Measurements from ENCODE around the gene PCNT.

PCNT gene

GRCh38 chr21:46455575-46456385 lies 131.8 kb downstream of the PCNT start:
- 0 out of 2 replicates have a peak, but pooled peaks cover 3% of the 10 kb centered on the region for H3K4me1 ChIP-seq (ENCODE audit: control insufficient read depth, insufficient read depth, low read length)
- no peaks in the 10 kb centered on the region for H3K9me3 ChIP-seq (ENCODE audit: control insufficient read depth, insufficient read depth, low read depth, low read length)
- no peak overlapping the region for H3K4me3 ChIP-seq (ENCODE audit: low read depth, low read length)
- CTCF ChIA-PET: interaction anchor here (0.5 to 1.9 kb wide), 2 partner anchors 185 to 303 kb away, joined by 3 to 6 read pairs; no protein-coding TSS in a partner anchor
- H3K27ac ChIP-seq (ENCODE audit: extremely low read depth, low read depth, low read length): no peak overlapping the region
- peaks cover 10 to 30% of the 10 kb centered on the region in 2 experiments; a peak in 2 of 3 replicates for H3K36me3 ChIP-seq (ENCODE audit: control insufficient read depth in 2 of 2, insufficient read depth in 1 of 2, low read length in 2 of 2)
- TF ChIP-seq OSR2 (tag by site-specific recombination; IDR thresholded peaks at IDR 0.05) (peak; percentile 63), MZF1 (tag by site-specific recombination; IDR thresholded peaks at IDR 0.05; ENCODE audit: borderline replicate concordance) (0 out of 2 replicates have a peak, but pooled peaks have one; percentile 26), ZNF2 (tag by site-specific recombination; IDR thresholded peaks at IDR 0.05) (no peak)
- POLR2A ChIA-PET: interaction anchor here (1.2 kb wide), 1 partner anchor 180 kb away, joined by 3 read pairs; the partner anchor contains the start of gene PRMT2

GRCh38 chr21:46456750-46457149 lies 132.8 kb downstream of the PCNT start:
- TF ChIP-seq ZNF654 (tag by site-specific recombination; IDR thresholded peaks at IDR 0.05; ENCODE audit: low read depth): no peak
- peak; percentile 44; the same call in 1 of the 2 replicates for TF ChIP-seq ZNF121 (tag by site-specific recombination; IDR thresholded peaks at IDR 0.05)
- TF ChIP-seq SALL2 (tag by site-specific recombination; IDR thresholded peaks at IDR 0.05; ENCODE audit: borderline replicate concordance): no peak
- TF ChIP-seq ZNF501 (tag by site-specific recombination; IDR thresholded peaks at IDR 0.05): no peak
- TF ChIP-seq HOXA7 (CRISPR knock-in tag; IDR thresholded peaks at IDR 0.05; ENCODE audit: borderline replicate concordance): no peak
- POLR2A ChIA-PET: interaction anchor here (1.2 to 1.6 kb wide), 3 partner anchors 9 to 179 kb away, joined by 3 to 8 read pairs (median 4); partner anchors contain the start of gene PRMT2
- no peak overlapping the region for H3K27ac ChIP-seq (ENCODE audit: extremely low read depth, low read depth, low read length)
- CTCF ChIA-PET: interaction anchor here (0.6 to 1.9 kb wide), 2 partner anchors 180 to 304 kb away, joined by 5 to 6 read pairs; no protein-coding TSS in a partner anchor
- H3K4me1 ChIP-seq (ENCODE audit: control insufficient read depth, insufficient read depth, low read length): 0 out of 2 replicates have a peak, but pooled peaks cover 3% of the 10 kb centered on the region
- peaks cover 10 to 30% of the 10 kb centered on the region in 2 experiments; a peak in 2 of 3 replicates for H3K36me3 ChIP-seq (ENCODE audit: control insufficient read depth in 2 of 2, insufficient read depth in 1 of 2, low read length in 2 of 2)
- H3K9me3 ChIP-seq (ENCODE audit: control insufficient read depth, insufficient read depth, low read depth, low read length): no peaks in the 10 kb centered on the region
- no peak overlapping the region for H3K4me3 ChIP-seq (ENCODE audit: low read depth, low read length)

GRCh38 chr21:46457801-46458314 lies 133.9 kb downstream of the PCNT start:
- 0 out of 2 replicates have a peak, but pooled peaks cover 3% of the 10 kb centered on the region for H3K4me1 ChIP-seq (ENCODE audit: control insufficient read depth, insufficient read depth, low read length)
- H3K36me3 ChIP-seq (ENCODE audit: control insufficient read depth in 2 of 2, insufficient read depth in 1 of 2, low read length in 2 of 2): peaks cover 10 to 34% of the 10 kb centered on the region in 2 experiments; a peak in 2 of 3 replicates
- 0 out of 2 replicates have a peak, but pooled peaks have one; percentile 18 for TF ChIP-seq ZSCAN23 (tag by site-specific recombination; IDR thresholded peaks at IDR 0.05)
- TF ChIP-seq ZNF48 (tag by site-specific recombination; IDR thresholded peaks at IDR 0.05): no peak
- 0 out of 2 replicates have a peak, but pooled peaks have one; percentile 7 for TF ChIP-seq ZNF341 (tag by site-specific recombination; IDR thresholded peaks at IDR 0.05; ENCODE audit: low read depth)
- no peak for TF ChIP-seq ZNF433 (tag by site-specific recombination; IDR thresholded peaks at IDR 0.05; ENCODE audit: low read depth)
- no peak for TF ChIP-seq ZNF561 (tag by site-specific recombination; IDR thresholded peaks at IDR 0.05; ENCODE audit: borderline replicate concordance)
- TF ChIP-seq ZSCAN30 (tag by site-specific recombination; IDR thresholded peaks at IDR 0.05): no peak
- TF ChIP-seq ZNF335 (tag by site-specific recombination; conservative IDR thresholded peaks at IDR 0.05): peak; percentile 98
- TF ChIP-seq ZSCAN4 (tag by site-specific recombination; IDR thresholded peaks at IDR 0.05): 0 out of 2 replicates have a peak, but pooled peaks have one; percentile 6
- peak; percentile 80; the same call in 1 of the 2 replicates for TF ChIP-seq ZNF600 (tag by site-specific recombination; IDR thresholded peaks at IDR 0.05)
- peak; percentile 87 for TF ChIP-seq EGR2 (tag by site-specific recombination; IDR thresholded peaks at IDR 0.05; ENCODE audit: low read depth)
- TF ChIP-seq ZFHX2 (tag by site-specific recombination; conservative IDR thresholded peaks at IDR 0.05): peak; percentile 91
- peak; percentile 35; the same call in 1 of the 2 replicates for TF ChIP-seq ZBTB20 (tag by site-specific recombination; IDR thresholded peaks at IDR 0.05)
- TF ChIP-seq SP7 (tag by site-specific recombination; IDR thresholded peaks at IDR 0.05): no peak
- peak overlapping the region; percentile 60 for H3K4me3 ChIP-seq (ENCODE audit: low read depth, low read length)
- H3K9me3 ChIP-seq (ENCODE audit: control insufficient read depth, insufficient read depth, low read depth, low read length): no peaks in the 10 kb centered on the region
- ChIA-PET POLR2A (interaction anchor here (1.0 to 2.5 kb wide), 4 partner anchors 10 to 178 kb away, joined by 3 to 11 read pairs (median 6); partner anchors contain the start of gene PRMT2), CTCF (interaction anchor here (0.6 to 0.8 kb wide), 3 partner anchors 12 to 382 kb away, joined by 3 to 6 read pairs (median 3); no protein-coding TSS in a partner anchor)
- H3K27ac ChIP-seq (ENCODE audit: extremely low read depth, low read depth, low read length): peak overlapping the region; percentile 92

All from HEK293 (cell line).